WI38 (cell line): ENCODE measurements around the gene OAS2.

Experiments used
- H3K4me3 ChIP-seq: 2 replicates; pipeline ENCODE4 v1.5.1; 2011; ENCODE audit warnings: low read depth, mild to moderate bottlenecking, control low read depth, low read length
- TF ChIP-seq, protein P1 (sequence below): IDR thresholded peaks from 2 replicates; pipeline ENCODE4 v1.5.1; 2012; ENCODE audit warnings: low read depth, mild to moderate bottlenecking, control low read depth, low read length

The OAS2 gene

DNA sequence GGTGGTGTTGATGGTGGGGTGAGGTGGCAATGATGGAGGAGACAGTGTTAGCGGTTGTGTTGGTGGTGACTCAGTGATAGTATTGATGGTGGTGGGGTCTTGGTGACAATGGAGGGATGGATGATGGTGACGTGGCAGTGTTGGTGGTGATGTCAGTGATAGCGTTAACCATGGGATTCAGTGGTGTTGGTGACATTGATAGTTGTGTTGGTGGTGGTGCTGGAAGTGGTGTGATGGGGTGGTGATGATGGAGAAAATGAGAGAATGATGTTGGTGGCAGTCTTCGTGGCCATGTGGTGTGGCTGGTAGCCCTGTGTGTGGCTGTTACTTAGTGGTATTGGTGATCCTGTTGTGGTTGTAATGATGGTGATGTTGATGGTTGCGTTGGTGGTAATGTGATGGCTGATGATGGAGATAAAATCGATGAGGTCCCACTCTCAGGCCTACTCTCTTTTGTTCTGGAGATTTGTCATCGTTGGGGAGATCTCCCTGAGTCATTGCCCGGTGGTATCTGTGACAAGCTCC lies 80.8 kb downstream of the OAS2 start:
- TF ChIP-seq, protein P1, sequence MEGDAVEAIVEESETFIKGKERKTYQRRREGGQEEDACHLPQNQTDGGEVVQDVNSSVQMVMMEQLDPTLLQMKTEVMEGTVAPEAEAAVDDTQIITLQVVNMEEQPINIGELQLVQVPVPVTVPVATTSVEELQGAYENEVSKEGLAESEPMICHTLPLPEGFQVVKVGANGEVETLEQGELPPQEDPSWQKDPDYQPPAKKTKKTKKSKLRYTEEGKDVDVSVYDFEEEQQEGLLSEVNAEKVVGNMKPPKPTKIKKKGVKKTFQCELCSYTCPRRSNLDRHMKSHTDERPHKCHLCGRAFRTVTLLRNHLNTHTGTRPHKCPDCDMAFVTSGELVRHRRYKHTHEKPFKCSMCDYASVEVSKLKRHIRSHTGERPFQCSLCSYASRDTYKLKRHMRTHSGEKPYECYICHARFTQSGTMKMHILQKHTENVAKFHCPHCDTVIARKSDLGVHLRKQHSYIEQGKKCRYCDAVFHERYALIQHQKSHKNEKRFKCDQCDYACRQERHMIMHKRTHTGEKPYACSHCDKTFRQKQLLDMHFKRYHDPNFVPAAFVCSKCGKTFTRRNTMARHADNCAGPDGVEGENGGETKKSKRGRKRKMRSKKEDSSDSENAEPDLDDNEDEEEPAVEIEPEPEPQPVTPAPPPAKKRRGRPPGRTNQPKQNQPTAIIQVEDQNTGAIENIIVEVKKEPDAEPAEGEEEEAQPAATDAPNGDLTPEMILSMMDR, result no peak
- no peak overlapping the region for H3K4me3 ChIP-seq

DNA sequence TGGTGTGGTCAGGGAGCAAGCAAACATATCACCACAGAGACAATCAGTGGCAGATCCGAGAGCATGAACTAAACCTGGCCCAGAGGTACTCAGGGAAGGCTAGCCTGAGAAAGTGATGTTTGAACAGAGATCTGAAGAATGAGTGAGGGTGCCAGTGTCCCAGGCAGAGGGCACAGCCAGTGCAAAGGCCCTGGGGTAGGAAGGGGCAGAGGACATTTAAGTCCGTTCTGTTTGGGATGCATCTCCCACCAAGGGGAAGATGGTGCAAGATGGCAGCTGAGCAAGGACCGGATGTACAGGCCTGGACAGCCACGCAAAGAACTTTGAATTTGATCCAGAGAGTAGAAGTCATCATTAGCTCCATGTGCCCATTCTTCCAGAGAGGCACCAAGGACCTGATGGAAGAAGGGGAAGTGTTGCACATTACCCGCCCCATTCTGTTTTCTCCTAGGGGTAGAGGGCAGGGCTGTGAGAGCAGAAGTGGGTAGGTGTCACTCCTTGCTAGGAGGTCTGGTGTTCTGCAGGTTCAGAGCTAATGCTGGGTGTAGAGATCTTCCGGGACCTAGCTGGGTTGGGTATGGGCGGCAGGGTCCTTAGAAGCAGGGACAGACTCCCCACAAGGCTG lies 82.1 kb downstream of the OAS2 start:
- TF ChIP-seq, protein P1, result no peak
- H3K4me3 ChIP-seq, result no peak overlapping the region

DNA sequence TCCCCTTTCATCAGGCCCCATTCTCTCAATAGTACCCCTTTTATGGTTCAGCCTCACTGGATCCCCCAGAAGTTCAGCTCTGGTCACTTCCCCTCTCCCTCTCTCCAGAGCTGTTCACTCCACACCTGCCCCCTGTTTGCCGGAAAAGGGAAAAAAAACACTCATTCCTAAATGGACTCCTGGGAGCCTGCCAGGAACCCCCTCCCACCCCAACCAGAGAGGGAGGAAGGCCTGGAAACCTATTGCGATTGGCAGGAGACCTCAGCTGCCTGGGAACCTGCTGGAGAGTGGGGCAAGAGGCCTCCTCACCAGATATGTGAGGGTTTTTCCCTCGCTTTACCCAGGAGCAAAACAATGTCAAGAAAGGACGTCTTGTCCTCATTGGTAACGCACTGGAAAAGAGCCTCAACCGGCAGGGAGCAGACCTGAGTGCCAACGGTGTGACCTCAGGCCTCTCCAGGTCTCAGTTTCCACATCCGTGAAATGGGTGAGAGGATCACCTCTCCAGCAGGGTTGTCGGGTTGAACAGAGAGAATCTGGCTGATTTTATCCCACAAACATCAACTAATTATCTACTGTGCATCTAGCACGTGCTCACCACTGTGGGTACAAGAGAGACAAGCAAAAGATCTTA lies 82.9 kb downstream of the OAS2 start:
- TF ChIP-seq, protein P1, result no peak
- no peak overlapping the region for H3K4me3 ChIP-seq
